Measurements from ENCODE around the gene C16orf46. TPM values are rescaled to one million over a fixed set of nuclear protein-coding genes. Genes with fewer than 3 reads are reported as not detected.

C16orf46 gene
- total and polyA plus RNA-seq, 9 of the 15 experiments (the other 6 are each of a cell fraction or from before 2014, with no cell fraction given), result 0.10 to 0.98 (median 0.41) TPM; not detected in 1

DNA sequence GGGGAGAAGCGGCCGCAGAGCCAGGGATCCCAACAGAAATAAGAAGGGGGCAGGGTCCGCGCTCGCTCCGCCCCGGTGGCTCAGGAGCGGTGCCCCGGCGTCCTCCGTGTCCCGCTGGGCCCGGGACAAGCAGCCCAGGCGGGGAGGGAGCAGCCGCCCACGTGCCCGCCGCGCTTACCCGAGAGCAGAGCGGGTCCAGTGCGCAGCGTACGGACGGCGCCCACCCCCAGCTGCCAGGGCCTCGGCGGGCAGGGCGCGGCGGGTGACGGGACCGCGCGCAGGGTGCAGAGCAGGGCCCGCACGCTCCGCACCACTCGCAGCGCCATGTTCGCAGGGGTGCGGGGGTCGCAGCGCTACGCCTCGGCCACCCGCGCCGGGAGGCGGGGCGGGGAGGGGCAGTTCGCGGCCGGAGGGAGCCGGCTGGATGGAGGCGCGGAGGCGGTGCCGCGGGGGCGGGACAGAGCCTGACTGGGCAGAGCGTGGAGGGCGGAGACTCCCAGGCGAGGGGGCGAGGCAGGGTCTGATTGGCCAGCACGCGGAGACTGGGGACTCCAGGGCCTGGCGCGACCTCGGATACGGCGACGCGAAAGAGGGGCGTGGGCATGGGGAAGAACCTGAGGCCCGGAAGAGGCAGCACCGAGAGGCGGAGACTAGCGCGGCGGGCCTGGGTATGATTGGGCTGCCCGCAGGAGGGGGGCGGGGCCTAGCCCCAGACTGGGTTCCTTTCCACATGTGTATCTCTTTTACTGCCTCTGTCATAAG, 19.1 kb upstream of the C16orf46 start, which contains the start of gene GCSH (continued):
- TF ChIP-seq RBM39 (optimal IDR thresholded peaks at IDR 0.05; ENCODE audit: low read depth, low read length) (no peak), TRIM24 (IDR thresholded peaks at IDR 0.05) (no peak), KAT7 (CRISPR knock-in tag; IDR thresholded peaks at IDR 0.05; ENCODE audit: borderline replicate concordance) (no peak; the same call in 1 of the 2 replicates), XRCC3 (IDR thresholded peaks at IDR 0.05) (no peak), BACH1 (tag; IDR thresholded peaks at IDR 0.05) (no peak), RBM22 (IDR thresholded peaks at IDR 0.05; ENCODE audit: low read depth, low read length, poor library complexity, severe bottlenecking) (no peak), CREB1 (IDR thresholded peaks at IDR 0.05) (peak; percentile 55), CREB1 (CRISPR knock-in tag; IDR thresholded peaks at IDR 0.05) (peak; percentile 81), NR3C1 (CRISPR knock-in tag; IDR thresholded peaks at IDR 0.05) (no peak), ZNF583 (CRISPR knock-in tag; IDR thresholded peaks at IDR 0.05) (peak; percentile 64; the same call in 1 of the 2 replicates), MAZ (CRISPR knock-in tag; conservative IDR thresholded peaks at IDR 0.05 in 1 of 2, IDR thresholded peaks at IDR 0.05 in 1 of 2) (peak in 1 of 2 experiments; percentile 94; a peak in 2 of 4 replicates), PRPF4 (IDR thresholded peaks at IDR 0.05; ENCODE audit: insufficient read depth, low read depth, low read length, poor library complexity, severe bottlenecking) (no peak), MAFF (IDR thresholded peaks at IDR 0.05; ENCODE audit: low read length) (no peak), STAT5B (CRISPR knock-in tag; IDR thresholded peaks at IDR 0.05) (no peak), NR2C1 (IDR thresholded peaks at IDR 0.05) (no peak), NR2C1 (tag; IDR thresholded peaks at IDR 0.05) (no peak), FOXK2 (conservative IDR thresholded peaks at IDR 0.05 in 1 of 2, IDR thresholded peaks at IDR 0.05 in 1 of 2; ENCODE audit: low read depth in 2 of 2) (no peak; a peak in 2 of 4 replicates), NFIX (CRISPR knock-in tag; IDR thresholded peaks at IDR 0.05; ENCODE audit: low read depth) (no peak), MNT (conservative IDR thresholded peaks at IDR 0.05) (peak; percentile 72 to 89), IRF9 (tag; IDR thresholded peaks at IDR 0.05) (no peak), HDAC1 (IDR thresholded peaks at IDR 0.05) (peak in 1 of 2 experiments; percentile 80; a peak in 2 of 4 replicates), NCOA1 (IDR thresholded peaks at IDR 0.05; ENCODE audit: low read depth) (no peak), ZNF77 (CRISPR knock-in tag; IDR thresholded peaks at IDR 0.05) (no peak), ARHGAP35 (IDR thresholded peaks at IDR 0.05; ENCODE audit: partially characterized antibody) (no peak), LARP7 (IDR thresholded peaks at IDR 0.05) (no peak)
- TF ChIP-seq, protein P1, sequence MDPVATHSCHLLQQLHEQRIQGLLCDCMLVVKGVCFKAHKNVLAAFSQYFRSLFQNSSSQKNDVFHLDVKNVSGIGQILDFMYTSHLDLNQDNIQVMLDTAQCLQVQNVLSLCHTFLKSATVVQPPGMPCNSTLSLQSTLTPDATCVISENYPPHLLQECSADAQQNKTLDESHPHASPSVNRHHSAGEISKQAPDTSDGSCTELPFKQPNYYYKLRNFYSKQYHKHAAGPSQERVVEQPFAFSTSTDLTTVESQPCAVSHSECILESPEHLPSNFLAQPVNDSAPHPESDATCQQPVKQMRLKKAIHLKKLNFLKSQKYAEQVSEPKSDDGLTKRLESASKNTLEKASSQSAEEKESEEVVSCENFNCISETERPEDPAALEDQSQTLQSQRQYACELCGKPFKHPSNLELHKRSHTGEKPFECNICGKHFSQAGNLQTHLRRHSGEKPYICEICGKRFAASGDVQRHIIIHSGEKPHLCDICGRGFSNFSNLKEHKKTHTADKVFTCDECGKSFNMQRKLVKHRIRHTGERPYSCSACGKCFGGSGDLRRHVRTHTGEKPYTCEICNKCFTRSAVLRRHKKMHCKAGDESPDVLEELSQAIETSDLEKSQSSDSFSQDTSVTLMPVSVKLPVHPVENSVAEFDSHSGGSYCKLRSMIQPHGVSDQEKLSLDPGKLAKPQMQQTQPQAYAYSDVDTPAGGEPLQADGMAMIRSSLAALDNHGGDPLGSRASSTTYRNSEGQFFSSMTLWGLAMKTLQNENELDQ (CRISPR knock-in tag; IDR thresholded peaks at IDR 0.05; ENCODE audit: borderline replicate concordance), result no peak
